ENCODE results near the gene TMEM132A.

- TF ChIP-seq CTCF (IDR thresholded peaks at IDR 0.05) = peak in 1 of 5 experiments; percentile 9
- TF ChIP-seq POLR2AphosphoS5 (IDR thresholded peaks at IDR 0.05) = no peak
- TF ChIP-seq POLR2A (IDR thresholded peaks at IDR 0.05) = no peak
- TF ChIP-seq EP300 (IDR thresholded peaks at IDR 0.05; ENCODE audit: low read depth) = no peak
Observed at GRCh38 chr11:60915248-60915914, 8.9 kb upstream of the TMEM132A start.

All from transverse colon (tissue), 4 donors.